OCI-LY1 (cell line): ENCODE results near the gene CDC42BPB.
A peak's percentile ranks its signal among the peaks of the same experiment; 100 is the strongest.

Experiments
- H2AFZ ChIP-seq: fragments of 200-600 bp; sonication (generic), shearing (Covaris generic); 2 replicates; pipeline ENCODE4 v1.6.0; 2014; ENCODE audit warnings: antibody characterized with exemption, mild to moderate bottlenecking, low read length
- H3F3A ChIP-seq: fragments of 200-600 bp; sonication (generic), shearing (Covaris generic); 2 replicates; pipeline ENCODE4 v1.6.0; 2014; ENCODE audit warnings: mild to moderate bottlenecking, antibody characterized with exemption, low read length, moderate library complexity; ENCODE audit not compliant: insufficient read depth
- H3K27ac ChIP-seq: fragments of 200-600 bp; sonication (generic); 2 replicates; pipeline ENCODE4 v1.5.1; 2014; ENCODE audit warnings: low read length, mixed run types, mild to moderate bottlenecking, low read depth; ENCODE audit not compliant: poor library complexity, severe bottlenecking
- H3K27me3 ChIP-seq: fragments of 200-600 bp; sonication (generic); 2 replicates; pipeline ENCODE4 v1.6.0; 2014; ENCODE audit warnings: antibody characterized with exemption, mild to moderate bottlenecking, low read length, moderate library complexity; ENCODE audit not compliant: insufficient read depth
- H3K36me3 ChIP-seq: fragments of 200-600 bp; sonication (generic); 2 replicates; pipeline ENCODE4 v1.6.1; 2014; ENCODE audit warnings: mild to moderate bottlenecking, antibody characterized with exemption, low read length, moderate library complexity, mixed read lengths; ENCODE audit not compliant: insufficient read depth
- H3K4me1 ChIP-seq: fragments of 200-600 bp; sonication (generic); 2 replicates; pipeline ENCODE4 v1.5.1; 2014; ENCODE audit warnings: mild to moderate bottlenecking, low read length, moderate library complexity; ENCODE audit not compliant: insufficient read depth, severe bottlenecking
- H3K4me2 ChIP-seq: fragments of 200-600 bp; sonication (generic), shearing (Covaris generic); 2 replicates; pipeline ENCODE4 v1.6.1; 2014; ENCODE audit warnings: low read length
- H3K4me3 ChIP-seq: fragments of 200-600 bp; sonication (generic); 2 replicates; pipeline ENCODE4 v1.5.1; 2014; ENCODE audit warnings: low read length, low read depth, mild to moderate bottlenecking, mixed read lengths; ENCODE audit not compliant: poor library complexity, severe bottlenecking
- H3K79me2 ChIP-seq: fragments of 200-600 bp; shearing (Covaris generic); 2 replicates; pipeline ENCODE4 v1.6.1; 2016; ENCODE audit warnings: mixed run types, low read length, mixed read lengths; ENCODE audit not compliant: insufficient read depth
- H3K9ac ChIP-seq: fragments of 200-600 bp; sonication (generic), shearing (Covaris generic); 2 replicates; pipeline ENCODE4 v1.6.1; 2014; ENCODE audit warnings: mild to moderate bottlenecking, low read length, mixed read lengths
- H3K9me2 ChIP-seq: fragments of 200-600 bp; sonication (generic), shearing (Covaris generic); 2 replicates; pipeline ENCODE4 v1.6.1; 2014; ENCODE audit warnings: low read depth, mild to moderate bottlenecking, low read length, mixed read lengths
- H3K9me3 ChIP-seq: fragments of 200-600 bp; shearing (Covaris generic); 2 replicates; pipeline ENCODE4 v1.6.1; 2014; ENCODE audit warnings: low read length, mixed read lengths
- H4K20me1 ChIP-seq: fragments of 200-600 bp; sonication (generic), shearing (Covaris generic); 2 replicates; pipeline ENCODE4 v1.6.0; 2016; ENCODE audit warnings: mild to moderate bottlenecking, low read length; ENCODE audit not compliant: insufficient read depth
- EZH2 ChIP-seq: fragments of 200-600 bp; sonication (generic), shearing (Covaris generic); IDR thresholded peaks from 2 replicates; pipeline ENCODE4 v1.8.0; 2017; ENCODE audit warnings: borderline replicate concordance, mixed run types, mild to moderate bottlenecking, antibody characterized with exemption, low read length, moderate library complexity, mixed read lengths
- TF ChIP-seq, protein P1 (sequence below): fragments of 200-600 bp; sonication (generic), shearing (Covaris generic); IDR thresholded peaks from 2 replicates; pipeline ENCODE4 v1.5.1; 2017; ENCODE audit warnings: mild to moderate bottlenecking, antibody characterized with exemption, low read length, moderate library complexity, mixed read lengths

The CDC42BPB gene

DNA sequence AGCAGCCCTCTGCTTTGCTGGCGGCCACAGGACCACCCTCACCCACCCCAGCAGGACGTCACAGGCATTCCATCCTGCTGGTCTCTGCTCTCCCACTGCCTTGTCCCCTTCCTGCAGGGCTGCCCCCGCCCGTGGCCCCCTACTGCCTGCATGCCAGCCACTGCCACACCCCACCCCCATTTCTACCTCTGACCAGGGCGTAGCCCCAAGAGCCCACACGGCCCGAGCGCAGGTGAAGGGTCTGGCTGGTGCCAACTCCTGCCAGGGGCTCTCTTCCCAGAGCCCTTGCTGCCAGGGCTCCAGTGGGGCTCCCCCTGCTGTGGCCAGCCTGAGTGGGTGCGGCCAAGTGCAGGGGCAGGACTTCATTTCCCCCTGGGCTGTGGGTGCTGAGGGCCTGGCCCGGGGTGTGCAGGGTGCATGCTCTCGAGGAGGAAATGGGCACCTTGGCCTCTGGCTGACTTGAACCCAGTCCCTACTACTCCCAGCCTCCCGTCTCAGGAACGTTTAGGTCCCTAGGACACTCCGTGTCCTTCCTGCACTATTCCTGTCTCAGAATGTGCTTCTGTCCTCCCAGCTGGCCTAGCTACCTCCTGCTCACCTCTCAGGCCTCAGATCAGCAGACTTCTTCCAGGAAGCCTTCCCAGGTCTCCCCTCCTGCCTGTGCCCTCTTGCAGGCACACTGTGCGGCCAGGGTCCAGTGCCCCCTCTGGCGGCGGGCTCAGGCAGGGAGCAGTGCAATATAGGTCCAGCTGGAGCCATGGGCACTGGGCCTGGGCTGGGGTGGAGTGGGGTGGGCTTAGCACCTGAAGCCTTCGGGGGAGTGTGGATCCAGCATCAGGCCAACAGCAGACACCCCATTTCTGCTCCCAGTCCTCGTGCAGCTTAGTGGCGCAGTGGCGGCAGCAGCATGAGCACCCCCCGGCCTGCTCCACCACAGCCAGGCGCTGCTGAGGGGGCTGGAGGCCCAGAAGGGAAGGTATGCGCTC is 28.1 kb upstream of the CDC42BPB start:
- Histone ChIP-seq H4K20me1 (no peaks in the 10 kb centered on the region), H3K9ac (no peak overlapping the region), H3K4me1 (no peaks in the 10 kb centered on the region), H3K9me3 (no peaks in the 10 kb centered on the region), H3K4me2 (no peak overlapping the region), H3K36me3 (no peaks in the 10 kb centered on the region), H3K27ac (no peak overlapping the region), H3K79me2 (no peaks in the 10 kb centered on the region), H3K27me3 (peaks cover 4% of the 10 kb centered on the region; the same call in 1 of the 2 replicates), H3F3A (no peaks in the 10 kb centered on the region), H3K9me2 (no peaks in the 10 kb centered on the region), H2AFZ (no peak overlapping the region), H3K4me3 (no peak overlapping the region)
- no peak for TF ChIP-seq EZH2
- TF ChIP-seq, protein P1, sequence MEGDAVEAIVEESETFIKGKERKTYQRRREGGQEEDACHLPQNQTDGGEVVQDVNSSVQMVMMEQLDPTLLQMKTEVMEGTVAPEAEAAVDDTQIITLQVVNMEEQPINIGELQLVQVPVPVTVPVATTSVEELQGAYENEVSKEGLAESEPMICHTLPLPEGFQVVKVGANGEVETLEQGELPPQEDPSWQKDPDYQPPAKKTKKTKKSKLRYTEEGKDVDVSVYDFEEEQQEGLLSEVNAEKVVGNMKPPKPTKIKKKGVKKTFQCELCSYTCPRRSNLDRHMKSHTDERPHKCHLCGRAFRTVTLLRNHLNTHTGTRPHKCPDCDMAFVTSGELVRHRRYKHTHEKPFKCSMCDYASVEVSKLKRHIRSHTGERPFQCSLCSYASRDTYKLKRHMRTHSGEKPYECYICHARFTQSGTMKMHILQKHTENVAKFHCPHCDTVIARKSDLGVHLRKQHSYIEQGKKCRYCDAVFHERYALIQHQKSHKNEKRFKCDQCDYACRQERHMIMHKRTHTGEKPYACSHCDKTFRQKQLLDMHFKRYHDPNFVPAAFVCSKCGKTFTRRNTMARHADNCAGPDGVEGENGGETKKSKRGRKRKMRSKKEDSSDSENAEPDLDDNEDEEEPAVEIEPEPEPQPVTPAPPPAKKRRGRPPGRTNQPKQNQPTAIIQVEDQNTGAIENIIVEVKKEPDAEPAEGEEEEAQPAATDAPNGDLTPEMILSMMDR: peak; percentile 58; the same call in 1 of the 2 replicates

DNA sequence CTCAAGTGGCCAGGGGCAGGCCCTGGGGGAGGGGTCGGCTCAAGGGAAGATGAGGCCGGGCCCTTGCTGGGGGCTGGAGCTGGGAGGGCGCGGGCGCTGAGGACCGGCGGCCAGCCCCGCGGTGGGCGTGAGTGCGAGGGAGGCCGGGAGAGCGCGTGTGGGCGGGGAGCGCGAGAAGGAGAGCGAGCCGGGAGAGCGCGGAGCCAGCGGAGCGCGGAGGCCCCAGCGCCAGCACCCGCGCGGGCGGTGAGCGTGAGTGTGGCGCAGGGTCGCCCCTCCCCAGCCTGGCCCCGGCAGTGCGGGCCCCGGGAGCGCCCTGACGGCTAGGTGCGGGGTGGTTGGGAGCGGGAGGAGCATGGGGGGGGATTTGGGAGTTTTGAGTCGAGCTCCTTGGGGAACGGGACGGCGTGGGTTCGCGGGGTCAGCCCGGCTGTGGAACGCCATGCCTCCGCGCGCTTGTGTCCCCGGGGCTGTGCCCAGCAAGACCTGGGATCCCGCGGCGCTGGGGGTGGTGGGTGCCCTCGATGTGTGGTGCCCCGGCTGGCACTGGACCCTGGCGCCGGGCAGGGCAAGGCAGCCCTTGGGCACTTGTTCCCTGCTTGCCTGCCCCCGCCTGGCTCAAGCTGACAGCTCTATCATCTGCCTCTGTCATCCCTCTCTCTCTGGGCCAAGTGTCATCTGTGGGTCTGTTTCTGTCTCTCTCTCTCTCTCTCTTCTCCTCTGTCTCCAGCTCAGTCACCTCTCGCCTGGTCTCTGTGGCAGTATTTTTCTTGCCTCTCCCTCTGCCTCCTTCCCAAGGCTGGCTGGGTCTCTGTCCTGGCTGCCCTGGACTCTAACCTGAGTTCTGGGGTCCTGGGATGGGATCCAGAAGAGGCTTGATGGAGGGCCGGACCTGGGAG is 26.9 kb upstream of the CDC42BPB start, which contains the start of gene LBHD2:
LBHD2 (plus strand) TSS at position 190 of the 899 bp plus-strand sequence. CDS start 1,803 bp downstream, outside the sequence.
- no peak within 1 kb of the TSS for H3K4me3 ChIP-seq
- H3K27me3 ChIP-seq: no peaks in the 10 kb centered on the region
- no peaks in the 10 kb centered on the region for H4K20me1 ChIP-seq
- no peak within 1 kb of the TSS for H2AFZ ChIP-seq
- H3K9me2 ChIP-seq: no peaks in the 10 kb centered on the region
- H3K9me3 ChIP-seq: no peaks in the 10 kb centered on the region
- TF ChIP-seq, protein P1: no peak
- no peak for TF ChIP-seq EZH2
- no peaks in the 10 kb centered on the region for H3K79me2 ChIP-seq
- no peaks in the 10 kb centered on the region for H3K36me3 ChIP-seq
- no peak within 1 kb of the TSS for H3K27ac ChIP-seq
- no peaks in the 10 kb centered on the region for H3F3A ChIP-seq
- no peak within 1 kb of the TSS for H3K9ac ChIP-seq
- no peaks in the 10 kb centered on the region for H3K4me1 ChIP-seq
- no peak within 1 kb of the TSS for H3K4me2 ChIP-seq

DNA sequence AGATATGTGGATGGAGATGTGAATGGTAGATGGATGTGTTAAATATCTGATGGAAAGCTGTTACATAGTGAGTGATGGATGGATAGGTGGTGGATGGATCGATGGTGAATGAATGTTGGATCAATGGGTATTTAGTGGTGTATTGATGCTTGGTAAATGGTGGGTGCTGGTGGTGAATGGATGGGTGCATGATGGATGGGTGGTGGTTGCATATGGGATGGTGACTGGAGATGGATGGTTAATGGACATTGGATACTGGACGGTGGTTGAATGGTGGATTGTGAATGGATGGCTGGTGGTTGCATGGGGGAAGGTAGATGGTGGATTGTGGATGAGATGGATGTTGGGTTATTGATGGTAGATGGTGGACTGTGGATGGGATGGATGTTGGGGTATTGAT is 24.6 kb upstream of the CDC42BPB start:
- no peak overlapping the region for H3K27ac ChIP-seq
- no peaks in the 10 kb centered on the region for H3K79me2 ChIP-seq
- TF ChIP-seq, protein P1: no peak
- TF ChIP-seq EZH2: no peak
- H3K4me2 ChIP-seq: no peak overlapping the region
- no peaks in the 10 kb centered on the region for H3K36me3 ChIP-seq
- no peaks in the 10 kb centered on the region for H3F3A ChIP-seq
- no peak overlapping the region for H3K4me3 ChIP-seq
- H3K9me2 ChIP-seq: no peaks in the 10 kb centered on the region
- no peak overlapping the region for H2AFZ ChIP-seq
- no peaks in the 10 kb centered on the region for H3K4me1 ChIP-seq
- H3K9ac ChIP-seq: no peak overlapping the region
- H3K9me3 ChIP-seq: no peaks in the 10 kb centered on the region
- no peaks in the 10 kb centered on the region for H3K27me3 ChIP-seq
- H4K20me1 ChIP-seq: no peaks in the 10 kb centered on the region
